GM19324 (cell line): ENCODE results near the gene EYA2.
"Not testable (repeated sequence)": the region's sequence is repeated elsewhere in the genome, so short reads cannot be mapped to it uniquely, and the experiment has no call there.

Source experiments
- ATAC-seq: cut with Tn5 transposase; IDR thresholded peaks from one replicate; pipeline ENCODE4 v1.9.1; 2021; ENCODE audit warnings: mild to moderate bottlenecking, moderate library complexity; ENCODE audit not compliant: unreplicated experiment, low FRiP score

The EYA2 gene

DNA sequence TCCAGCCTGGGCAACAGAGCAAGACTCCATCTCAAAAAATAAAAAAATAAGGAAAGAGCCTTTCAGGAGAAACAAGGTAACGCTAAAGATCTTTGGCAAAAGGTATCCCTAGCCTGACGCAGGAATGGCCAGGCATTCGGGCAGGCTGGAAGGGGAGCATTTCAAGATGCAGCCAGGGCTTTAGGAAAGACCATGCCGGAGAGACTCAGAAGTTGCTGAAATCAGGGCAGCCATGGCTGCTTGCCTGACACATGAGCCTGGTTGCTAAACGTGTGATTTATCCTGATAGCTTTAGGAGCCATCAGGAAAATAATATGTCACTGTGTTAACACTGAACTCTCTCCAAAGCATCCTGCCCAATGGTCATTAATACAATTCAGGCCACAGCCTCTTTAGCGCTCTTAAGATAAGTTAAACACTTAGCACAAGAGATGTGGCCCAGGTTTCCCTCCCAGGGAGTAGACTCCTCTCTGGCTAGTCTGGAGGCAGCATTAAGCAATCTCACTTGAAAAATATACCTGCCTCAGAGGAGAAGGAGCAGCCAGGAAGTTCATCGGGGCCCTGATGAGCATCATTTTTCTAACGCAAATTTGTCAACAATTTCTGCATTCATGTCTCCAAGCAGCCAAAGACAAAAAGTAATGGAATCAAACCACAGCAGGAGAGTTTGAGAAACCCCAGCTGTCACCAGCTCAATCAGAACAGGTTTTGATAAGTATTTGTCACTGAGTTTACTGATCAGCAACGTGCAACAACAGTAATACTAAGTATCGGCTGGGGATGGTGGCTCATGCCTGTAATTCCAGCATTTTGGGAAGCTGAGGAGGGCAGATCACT is 261.9 kb downstream of the EYA2 start:
- no peak for ATAC-seq

DNA sequence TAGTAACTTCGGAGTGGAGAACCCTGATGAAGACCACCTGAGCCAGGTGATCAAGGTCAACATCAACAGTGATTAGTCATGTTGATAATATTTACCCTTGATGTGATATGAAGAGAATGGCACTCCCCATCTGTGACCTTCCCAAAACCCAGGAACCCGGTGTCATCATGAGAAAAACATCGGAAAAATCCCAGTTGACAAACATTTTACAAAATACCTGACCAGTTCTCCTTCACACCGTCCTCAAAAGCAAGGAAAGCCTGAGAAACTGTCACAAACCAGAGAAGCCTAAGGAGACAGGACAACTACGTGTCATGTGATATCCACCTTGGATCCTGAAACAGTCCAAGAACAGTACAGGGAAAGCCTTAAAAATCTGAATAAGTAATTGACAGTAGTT is 264.5 kb downstream of the EYA2 start:
- ATAC-seq, result no peak

DNA sequence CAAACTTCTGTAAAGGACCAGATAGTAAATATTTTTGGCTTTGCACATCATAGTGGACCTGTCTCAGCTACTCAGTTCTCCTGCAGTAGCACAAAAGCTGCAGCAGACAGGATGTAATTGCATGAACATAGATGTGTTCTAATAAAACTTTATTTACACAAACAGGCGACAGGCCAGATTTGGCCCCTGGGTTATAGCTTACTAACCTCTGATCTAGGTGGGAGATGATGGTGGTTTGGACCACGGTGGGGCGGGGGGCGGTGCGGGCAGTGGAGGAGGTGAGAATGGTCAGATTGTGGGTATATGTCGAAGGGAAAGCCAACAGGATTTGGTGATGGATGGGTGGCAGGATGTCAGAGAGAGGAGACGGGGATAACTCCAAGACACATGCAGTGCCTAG is 265.6 kb downstream of the EYA2 start:
- ATAC-seq, result no peak

- ATAC-seq, result no peak
These were observed 266.3 kb downstream of the EYA2 start for GRCh38 chr20:47160992-47161391.

DNA sequence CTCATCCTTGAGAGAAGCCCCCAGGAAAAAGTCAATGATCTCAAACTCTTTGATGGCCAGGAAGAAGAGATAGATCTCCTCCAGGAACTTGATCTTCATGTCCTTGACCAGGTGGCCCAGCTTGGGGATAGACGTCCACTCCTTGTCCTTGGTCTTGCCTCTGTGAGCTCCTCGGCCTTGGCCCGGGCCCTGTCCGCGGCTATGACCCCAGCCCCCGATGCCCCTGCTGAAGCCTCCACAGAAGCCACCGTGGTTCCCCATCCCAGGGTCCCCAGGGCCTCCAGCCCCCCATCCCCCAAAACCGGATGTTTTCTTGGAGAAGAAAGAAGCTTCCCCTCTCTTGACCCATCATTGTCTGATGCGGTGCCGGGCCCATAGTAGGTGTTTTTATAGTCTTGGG is 266.8 kb downstream of the EYA2 start:
- ATAC-seq, result no peak

DNA sequence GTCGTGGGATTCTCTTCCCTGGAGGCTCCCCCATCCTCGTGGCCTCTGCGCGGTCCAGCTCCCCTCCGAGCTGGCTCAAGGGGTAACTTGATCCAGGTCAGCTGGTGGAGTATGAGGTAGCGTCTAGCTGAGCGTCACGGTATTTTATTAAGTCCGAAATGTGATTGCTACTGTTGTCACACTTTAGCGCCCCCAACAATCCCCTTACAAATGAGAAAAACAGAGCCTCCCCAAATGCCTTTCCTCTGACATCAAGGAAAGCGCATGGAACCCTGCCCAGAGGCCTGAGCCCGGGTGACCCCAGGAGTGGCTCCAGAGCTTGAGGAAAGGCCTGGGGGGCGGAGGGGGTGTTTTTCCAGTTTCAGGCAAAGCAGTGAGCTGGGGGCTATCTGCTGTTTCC is 269.5 kb downstream of the EYA2 start:
- ATAC-seq, result no peak

DNA sequence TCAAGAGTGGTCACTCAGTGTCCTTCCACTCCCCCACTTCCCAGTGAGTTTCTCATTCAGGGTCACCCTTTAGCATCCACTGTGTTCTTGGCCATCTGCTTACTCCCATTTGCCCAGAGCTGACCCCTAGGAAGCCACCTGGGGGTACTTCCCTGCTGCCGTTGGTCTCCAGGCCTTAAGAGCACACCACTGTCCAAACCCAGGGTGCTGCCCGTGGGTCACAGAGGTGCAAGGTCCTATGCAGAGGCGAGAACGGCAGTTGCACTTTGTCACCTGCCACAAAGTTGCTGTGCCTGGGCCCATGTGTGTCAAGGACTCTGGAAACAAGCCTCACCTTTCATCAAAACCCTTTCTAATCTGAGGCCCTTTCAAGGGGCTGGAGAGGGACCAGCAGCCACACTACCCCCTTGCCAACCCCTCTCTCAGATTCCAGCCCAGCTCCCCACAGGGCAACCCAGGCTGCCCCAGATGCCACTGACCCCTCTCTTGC is 270.8 kb downstream of the EYA2 start:
- no peak for ATAC-seq

- no peak for ATAC-seq
These were observed 273.2 kb downstream of the EYA2 start for GRCh38 chr20:47167846-47168245.

GRCh38 chr20:47172579-47172978 is 277.9 kb downstream of the EYA2 start:
- ATAC-seq, result no peak

DNA sequence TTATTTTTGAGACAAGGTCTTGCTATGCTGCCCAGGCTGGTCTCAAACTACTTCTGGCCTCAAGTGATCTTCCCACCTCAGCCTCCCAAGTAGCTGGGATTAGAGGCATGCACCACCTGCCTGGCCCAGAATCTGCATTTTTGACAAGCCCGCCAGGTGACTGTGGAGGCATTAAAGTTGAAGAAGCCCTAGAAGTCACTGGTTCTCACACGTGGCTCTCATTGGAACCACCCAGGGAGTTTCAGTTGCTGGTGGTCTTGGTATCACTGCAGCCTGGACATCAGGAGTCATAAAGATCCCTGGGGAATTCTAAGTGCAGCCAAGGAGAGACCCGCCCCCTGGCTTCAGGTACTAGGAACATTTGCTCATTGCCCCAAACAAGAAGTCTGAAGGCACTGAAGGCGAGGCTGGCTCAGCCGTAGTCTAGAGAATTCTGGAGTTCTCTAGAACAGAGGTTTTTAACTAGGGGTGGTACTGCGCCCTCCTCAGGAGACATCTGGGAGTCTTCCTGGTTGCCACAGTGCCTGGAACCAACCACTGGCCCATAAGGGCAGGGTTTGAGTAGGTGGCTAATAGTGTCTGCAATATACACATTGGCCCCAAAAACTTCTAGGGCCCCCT is 279.1 kb downstream of the EYA2 start:
- ATAC-seq, result no peak

- ATAC-seq, result no peak
These were observed 280.0 kb downstream of the EYA2 start for GRCh38 chr20:47174456-47175243.

GRCh38 chr20:47175493-47175892 is 280.9 kb downstream of the EYA2 start:
- no peak for ATAC-seq

DNA sequence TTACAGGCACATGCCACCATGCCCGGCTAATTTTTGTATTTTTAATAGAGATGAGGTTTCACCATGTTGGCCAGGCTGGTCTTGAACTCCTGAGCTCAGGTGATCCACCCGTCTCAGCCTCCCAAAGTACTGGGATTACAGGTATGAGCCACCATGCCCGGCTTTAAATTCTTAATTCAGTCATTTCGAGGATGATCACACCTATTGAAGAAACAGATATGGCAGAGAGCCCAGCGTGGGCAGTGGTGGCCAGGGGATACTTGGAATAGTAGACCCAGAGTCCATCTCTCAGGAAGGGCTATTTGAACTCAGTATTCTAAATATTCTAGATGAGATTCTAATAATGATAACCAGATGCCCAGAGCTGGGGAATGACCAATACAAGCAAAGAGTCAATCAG is 281.6 kb downstream of the EYA2 start:
- ATAC-seq, result not testable (repeated sequence)

DNA sequence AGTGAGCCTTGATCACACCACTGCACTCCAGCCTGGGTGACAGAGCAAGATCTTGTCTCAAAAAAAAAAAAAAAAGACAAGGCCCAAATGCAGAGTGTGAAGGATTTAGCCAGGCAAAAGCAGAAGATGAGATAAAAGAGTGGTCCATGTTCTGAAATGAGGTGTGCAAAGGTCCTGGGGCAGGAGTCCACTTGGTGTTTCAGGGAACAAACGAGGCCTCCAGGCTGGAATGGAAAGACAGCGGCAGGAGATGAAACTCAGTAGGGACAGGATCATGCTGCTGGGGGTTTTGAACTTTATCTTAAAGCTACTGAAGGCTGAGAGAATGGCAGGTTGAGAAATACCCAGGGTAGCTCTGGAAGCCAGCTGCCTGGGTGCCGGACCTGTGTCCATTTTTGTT is 283.6 kb downstream of the EYA2 start:
- ATAC-seq, result no peak

GRCh38 chr20:47178851-47179250 is 284.2 kb downstream of the EYA2 start:
- no peak for ATAC-seq

DNA sequence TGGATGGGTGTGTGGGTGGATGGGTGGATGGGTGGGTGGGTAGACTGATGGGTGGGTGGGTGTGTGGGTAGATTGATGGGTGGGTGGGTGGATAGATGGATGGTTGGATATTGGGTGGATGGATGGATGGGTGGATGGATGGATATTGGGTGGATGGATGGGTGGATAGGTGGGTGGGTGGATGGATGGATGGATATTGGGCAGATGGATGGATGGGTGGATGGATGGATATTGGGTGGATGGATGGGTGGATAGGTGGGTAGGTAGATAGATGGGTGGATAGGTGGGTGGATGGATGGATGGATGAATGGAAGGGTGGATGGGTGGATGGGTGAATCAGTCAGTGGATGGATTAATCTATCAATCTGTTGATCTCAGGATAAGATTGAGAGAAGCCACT is 284.6 kb downstream of the EYA2 start:
- no peak for ATAC-seq

DNA sequence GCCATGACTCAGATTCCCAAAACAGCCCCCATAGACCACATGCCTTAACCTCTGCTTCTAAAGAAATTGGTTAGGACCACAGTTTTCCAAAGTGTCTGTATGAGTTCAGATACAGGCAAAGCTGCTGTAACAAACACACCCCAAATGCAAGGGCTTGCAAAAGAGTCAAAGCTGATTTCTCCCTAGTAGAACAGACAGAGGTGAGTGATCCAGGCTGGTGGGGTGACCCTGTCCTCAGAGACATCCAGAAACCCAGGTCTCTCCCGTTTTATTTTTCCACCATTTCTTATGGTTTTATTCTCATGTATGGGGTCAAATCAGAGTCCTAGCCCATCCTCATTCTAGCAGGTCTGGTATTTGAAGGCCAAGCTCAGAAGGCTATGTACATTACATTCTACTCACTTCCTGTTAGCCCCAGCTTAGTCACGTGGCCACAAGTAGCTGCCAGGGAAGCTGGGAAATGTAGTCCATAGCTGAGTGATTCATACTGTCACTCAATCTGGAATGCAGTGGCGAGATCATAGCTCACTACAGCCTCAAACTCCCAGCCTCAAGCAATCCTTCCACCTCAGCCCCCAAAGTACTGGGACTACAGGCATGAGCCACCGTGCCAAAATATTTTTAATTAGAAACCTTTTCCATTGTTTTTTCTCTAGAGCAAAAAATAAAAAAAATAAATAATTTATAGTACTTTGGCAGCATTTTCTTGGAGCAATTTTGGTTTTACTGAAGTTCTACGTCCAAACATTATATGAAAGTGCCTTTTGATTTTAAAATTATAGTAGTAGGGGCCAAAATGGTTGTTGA is 286.6 kb downstream of the EYA2 start:
- no peak for ATAC-seq

GRCh38 chr20:47183367-47183766 is 288.7 kb downstream of the EYA2 start:
- ATAC-seq, result no peak

DNA sequence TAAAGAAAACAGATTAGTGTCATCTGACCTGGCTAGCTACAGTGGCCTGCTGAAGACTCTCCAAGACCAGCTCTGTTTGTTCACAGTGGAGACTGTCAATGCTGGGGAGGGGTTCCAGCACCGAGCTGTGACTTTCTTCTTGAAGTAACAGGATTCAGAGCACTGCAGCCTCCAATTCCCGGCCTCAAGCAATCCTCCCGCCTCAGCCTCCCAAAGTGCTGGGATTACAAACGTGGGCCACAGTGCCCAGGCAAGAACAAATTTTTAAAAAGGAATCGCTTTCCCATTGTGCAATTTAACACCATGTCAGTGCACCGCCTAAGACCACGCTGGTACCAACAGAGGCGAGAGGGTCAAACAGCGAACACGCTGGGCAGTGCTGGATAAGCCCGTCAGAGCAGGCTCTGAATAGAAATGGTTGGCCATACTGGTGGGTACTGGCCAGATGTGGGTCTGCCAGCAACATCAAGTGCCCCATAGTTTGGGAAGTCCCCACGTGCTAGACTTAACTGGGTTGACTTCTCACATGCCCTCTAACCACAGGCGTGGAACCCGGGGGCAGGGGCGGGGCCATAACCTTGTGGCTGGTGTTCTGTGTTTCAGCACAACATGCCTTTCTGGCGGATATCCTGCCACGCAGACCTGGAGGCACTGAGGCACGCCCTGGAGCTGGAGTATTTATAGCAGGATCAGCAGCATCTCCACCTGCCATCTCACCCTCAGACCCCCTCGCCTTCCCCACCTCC is 293.0 kb downstream of the EYA2 start:
- ATAC-seq, result no peak

GRCh38 chr20:47188540-47188939 is 293.9 kb downstream of the EYA2 start:
- ATAC-seq, result no peak
